ENCODE measurements around the gene GRK5.

GRCh38 chr10:119340893-119341458 lies 133.6 kb downstream of the GRK5 start:
- no peak for TF ChIP-seq CTCF (IDR thresholded peaks at IDR 0.05; ENCODE audit: poor library complexity, severe bottlenecking)
- TF ChIP-seq EP300 (conservative IDR thresholded peaks at IDR 0.05; ENCODE audit: poor library complexity, severe bottlenecking) = no peak
- TF ChIP-seq MXI1 (conservative IDR thresholded peaks at IDR 0.05; ENCODE audit: poor library complexity, severe bottlenecking) = no peak
